ENCODE measurements around the gene CALCOCO1.

The CALCOCO1 gene

DNA sequence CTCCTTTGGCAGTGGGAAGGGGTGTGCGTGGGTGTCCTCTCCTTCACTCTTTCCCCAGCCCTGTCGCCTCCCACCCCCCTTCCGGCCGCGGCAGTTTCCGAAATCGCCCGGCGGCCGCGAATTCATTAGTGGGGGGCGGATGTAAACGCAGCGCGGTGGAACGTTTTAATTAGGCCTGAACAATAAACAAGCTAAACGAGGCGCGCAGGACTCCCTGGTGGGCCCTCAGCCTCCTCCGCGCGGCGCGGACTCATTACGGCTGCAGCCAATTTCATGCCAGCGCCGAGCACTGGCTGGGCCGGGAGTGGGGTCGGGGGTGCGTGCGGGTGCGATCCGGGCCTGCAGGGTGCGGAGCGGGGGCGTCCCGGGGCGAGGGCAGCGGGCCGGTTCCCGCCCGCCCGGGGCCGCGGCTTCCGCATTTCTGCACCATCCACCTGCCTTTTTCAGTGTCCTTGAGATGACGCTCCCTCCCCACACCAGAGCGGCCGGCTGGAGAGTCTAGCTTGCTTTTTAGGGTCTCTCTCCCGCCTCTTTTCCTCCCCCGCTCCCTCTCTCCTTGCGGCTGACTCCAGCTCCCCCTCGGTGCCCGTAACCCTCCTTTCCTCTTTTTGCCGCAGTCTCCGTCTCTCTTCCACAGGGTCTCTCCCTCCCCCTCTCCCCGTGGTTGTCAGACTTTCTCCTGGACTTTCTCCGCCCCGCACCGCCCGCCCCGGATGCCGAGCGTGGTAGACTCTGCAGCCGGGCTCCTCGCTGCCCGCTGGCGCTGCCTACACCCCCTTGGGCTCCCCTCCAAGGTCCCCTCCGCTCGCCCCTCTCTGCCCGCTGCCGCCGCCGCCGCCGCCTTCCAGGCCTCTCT is 24.3 kb upstream of the CALCOCO1 start, which contains the start of gene CISTR:
Gene CISTR (minus strand): TSS at position 644 of the 856 bp plus-strand sequence.
- DNase-seq = peak; percentile 55

DNA sequence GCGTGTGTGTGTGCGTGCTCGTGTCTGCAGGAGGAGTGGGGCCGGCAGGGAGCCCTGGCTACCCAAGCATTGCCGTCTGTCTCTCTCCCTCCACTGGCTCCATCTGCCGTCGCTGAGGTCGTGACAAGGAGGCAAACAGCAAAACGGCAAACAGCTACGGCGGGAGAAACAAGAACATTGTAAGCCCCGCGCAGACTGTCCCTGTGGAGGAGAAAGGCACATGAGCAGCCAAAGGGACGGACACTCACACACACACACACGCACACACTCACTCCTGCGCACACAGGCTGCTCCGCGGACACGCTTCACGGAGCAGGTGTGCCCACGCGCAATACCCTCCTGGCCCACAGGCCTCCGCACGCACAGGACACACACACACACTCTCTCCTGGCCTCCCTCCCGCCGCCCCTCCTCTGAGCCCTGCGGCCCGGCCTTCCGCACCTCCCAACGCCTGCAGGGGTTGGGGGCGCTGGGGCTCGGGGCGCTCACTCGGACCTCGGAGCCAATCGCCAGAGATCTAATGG is 23.6 kb upstream of the CALCOCO1 start:
- DNase-seq = no peak

DNA sequence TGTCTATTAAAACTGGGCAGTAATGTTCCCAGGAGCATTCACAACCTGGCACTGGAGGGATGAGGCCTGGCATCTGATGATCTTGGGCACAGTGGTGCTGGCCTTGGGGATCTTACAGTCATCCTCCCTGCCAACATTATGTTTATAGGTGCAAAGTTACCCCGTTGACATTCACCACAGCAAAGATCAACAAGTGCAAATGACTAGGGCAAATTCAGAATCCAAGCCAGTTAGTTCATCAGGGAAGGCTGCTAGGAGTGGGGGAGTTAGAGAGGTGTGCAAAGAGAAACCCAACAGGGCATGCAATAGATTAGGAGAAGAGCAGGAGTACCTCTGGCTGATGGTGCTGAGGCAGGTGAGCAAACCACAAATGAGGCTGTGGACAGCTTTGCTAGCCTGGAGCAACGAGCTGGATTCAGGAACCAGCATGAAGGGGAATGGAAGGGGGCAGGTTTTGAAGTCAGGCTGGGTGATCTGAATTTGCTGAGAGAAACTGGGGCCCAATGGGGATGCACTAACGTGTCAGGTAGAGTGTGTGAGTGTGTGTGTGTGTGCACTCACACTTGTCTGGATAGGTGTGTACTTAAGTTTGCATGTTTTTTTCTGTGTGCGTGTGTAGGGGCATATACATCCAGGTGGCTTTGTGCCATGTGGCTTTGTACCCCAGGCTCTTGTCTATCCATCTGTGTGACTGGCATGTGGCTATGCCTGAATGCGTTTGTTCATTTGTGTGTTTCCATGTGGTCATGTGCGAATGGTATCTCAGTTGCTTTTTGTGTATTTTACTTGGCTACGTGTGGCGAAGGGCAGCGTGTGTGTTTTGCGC is 22.9 kb upstream of the CALCOCO1 start:
- DNase-seq = no peak

DNA sequence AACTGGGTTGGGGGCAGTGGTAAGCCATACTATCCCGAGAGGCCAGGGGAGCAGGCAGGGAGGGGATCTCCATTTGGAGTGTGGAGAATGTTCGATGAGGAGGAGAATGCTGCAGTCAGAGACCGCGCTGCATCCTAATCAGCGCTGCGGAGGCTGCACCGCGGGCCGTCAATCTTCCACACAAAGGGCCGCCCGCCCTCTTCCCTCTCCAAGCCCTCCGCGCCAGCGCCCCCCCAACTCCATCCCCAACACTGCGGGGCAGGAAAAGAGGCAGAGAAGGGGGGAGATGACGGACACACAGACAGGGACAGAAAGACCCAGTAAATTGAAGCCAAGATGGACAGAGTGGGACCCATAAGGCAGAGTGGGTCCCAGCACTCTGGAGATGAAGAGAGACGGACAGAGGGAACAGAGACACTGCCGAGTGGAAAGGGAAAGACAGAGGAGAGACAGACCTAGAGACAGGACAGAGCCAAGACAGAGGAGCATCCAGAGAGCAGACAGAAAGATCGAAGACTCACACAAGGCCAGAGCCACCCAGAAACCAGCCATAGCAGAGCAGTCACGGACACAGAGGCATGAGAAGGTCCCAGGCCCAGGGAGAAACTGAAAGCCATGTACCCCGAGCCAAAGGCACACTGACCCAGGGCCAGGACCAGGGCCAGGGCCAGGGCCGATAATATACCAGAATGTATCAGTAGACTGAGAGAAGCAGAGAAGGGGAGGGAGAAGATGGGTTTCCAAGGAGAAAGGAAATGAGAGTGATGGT is 21.0 kb upstream of the CALCOCO1 start:
- DNase-seq = no peak

GRCh38 chr12:53747095-53747494 is 19.8 kb upstream of the CALCOCO1 start:
- DNase-seq = no peak

GRCh38 chr12:53746592-53747092 is 19.4 kb upstream of the CALCOCO1 start:
- DNase-seq = peak; percentile 91

GRCh38 chr12:53744751-53745150 is 17.5 kb upstream of the CALCOCO1 start:
- DNase-seq = no peak

GRCh38 chr12:53744130-53744441 is 16.8 kb upstream of the CALCOCO1 start:
- no peak for DNase-seq

DNA sequence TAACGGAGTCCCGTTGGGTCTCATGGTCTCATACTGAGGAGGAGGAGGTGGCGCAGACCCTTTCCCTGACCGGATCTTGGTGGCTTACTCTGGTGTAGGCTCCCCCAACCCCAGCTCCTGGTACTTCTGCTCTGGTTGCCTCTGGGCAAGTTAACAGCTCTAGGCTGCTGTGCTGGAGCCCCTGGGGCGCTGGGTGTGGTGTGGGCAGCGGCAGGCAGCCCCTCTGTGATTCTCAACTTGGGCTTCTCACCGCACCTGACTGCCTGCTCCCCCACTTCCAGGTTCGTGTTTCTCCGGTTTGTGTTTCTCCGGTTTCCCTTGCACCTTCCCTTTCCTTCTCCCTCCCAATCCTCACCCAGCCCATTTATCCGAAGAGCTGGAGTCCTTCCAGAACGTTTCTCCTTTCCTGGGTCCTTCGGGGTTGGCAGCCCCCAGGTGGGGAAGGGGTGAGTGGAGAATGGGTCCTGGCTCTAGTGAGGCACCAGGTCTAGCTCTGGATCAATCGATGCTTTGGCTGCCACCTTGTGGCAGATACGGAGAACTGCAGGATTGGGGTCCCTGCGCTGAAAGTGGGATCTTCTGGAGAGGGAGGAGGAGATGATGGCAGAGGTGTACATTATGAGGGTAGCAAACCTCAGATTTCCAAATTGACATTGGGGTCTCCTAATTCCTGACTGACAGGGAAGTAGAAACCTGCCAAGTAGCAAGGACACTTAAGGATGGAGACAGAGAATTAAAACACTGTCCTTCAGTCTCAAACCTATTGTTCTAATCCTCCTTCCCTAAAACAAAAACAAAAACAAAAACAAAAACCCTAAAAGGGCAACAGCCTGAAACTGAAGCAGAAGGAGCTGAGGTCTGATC is 16.2 kb upstream of the CALCOCO1 start:
- DNase-seq = peak; percentile 64

DNA sequence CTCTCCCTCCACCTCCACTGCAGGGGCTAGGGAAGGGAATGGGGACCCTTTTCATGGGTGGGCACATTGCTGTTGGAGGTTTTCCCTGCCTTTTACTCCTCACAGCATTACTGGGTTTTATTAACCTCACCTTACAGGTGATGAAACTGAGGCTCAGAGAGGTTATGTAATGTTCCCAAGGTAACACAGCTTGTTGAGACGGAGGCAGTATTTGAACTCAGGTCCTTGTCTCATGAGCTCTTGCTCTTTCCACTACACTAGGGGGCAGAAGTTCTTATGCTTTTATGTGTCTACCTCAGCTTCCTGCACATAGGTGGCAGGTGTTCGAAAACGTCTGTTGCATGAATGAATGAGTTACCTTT is 12.9 kb upstream of the CALCOCO1 start:
- no peak for DNase-seq

- DNase-seq = no peak
Measured at GRCh38 chr12:53739214-53740129, 12.2 kb upstream of the CALCOCO1 start.

GRCh38 chr12:53738406-53739213 is 11.4 kb upstream of the CALCOCO1 start:
- DNase-seq = peak; percentile 61

DNA sequence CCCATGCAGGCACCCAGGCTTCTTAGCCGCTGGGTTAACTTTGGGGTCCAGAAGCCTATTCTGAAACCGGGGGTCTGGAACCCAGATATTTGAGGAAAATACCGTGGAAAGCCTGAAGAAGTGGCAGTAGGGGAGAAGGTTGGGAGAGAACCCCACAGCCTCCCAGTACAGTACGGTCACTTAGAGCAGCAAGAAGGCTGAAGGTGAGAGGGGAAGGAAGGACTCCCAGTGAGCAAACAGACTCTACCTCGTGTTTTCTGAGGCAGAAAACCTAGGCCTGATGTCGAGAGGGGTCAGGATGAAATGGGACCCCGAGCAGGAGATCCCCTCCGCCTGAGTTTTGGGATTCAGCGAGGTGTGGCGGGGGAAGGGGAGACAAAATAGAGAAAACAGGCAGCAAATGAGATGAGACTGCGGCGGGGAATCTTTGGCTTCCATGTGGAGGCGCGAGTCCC is 10.7 kb upstream of the CALCOCO1 start:
- DNase-seq = no peak

GRCh38 chr12:53737093-53737808 is 10.0 kb upstream of the CALCOCO1 start:
- DNase-seq = no peak

DNA sequence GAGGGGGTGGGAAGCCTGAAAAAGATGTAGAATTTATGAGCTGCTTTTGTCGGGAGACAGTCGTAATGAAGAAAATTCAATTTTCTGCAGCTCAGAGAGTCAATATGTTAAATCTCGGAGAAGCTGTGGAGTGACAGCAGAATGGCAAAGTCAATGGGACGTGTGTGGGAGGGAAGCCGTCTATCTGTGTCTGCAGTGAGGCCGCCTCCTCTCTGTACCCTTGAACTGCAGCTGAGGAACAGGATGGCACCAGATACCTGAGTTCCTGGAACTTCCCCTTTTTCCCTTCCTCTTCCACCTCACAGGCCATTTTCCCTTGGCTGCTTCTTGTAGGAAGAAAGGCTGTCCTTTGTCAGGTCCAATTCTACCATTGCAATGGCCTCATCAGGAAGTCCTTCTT is 9.3 kb upstream of the CALCOCO1 start:
- no peak for DNase-seq

DNA sequence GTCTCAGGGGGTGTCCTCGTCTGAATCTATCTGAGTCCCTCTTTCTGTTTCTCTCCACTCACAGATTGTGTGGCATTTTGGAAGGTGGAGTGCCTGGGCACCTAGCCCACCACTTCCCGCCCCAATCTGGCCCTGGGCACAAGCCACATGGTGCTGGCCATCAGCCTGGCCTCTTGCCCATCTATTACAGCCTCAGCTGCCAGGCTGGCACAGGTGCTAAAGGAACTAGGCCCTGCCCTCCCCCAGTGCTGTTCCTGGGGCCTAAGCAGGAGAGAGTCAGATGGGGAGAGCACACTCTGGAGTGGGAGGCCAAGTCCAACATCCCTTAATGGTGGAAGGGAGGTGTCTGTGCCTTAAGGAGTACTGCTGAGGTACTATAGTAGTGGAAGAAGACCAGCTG is 8.3 kb upstream of the CALCOCO1 start:
- no peak for DNase-seq

- DNase-seq = no peak
Measured at GRCh38 chr12:53734425-53734824, 7.2 kb upstream of the CALCOCO1 start.

- no peak for DNase-seq
Measured at GRCh38 chr12:53733807-53734200, 6.6 kb upstream of the CALCOCO1 start.

Data from stimulated activated CD4-positive, alpha-beta T cell treated with anti-CD3 and anti-CD28 coated beads, Interleukin-15, amount 100 ng/mL, for 24 hours (primary cell).